Cerebellar cortex (tissue), 1 donor: ENCODE data around the gene VAMP5.

ENCODE experiments used
- DNase-seq: peaks from one replicate; pipeline ENCODE4 v3.0.0-alpha.2; 2015; ENCODE audit warnings: low spot score

VAMP5 gene

DNA sequence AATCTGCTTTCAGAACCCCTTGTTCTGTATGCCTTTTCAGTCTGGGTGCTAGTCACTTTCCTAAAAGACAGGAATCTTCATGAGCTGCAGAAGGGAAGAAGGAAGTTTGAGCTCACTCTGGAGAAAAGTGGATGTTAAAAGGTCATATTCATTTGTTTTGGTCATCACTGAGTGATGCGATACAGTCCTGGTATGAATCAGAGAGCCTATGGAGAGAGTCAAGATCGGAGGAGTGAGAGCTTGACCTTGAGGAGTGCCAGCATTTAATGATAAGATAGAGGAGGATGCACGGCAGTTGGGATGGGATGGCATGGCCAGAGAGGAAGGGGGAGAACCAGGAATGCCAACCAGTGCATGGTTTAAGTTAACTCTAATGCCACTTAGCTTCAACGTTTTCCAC lies 51.4 kb downstream of the VAMP5 start:
- DNase-seq = no peak

- DNase-seq = no peak
These were observed 58.5 kb downstream of the VAMP5 start for GRCh38 chr2:85642725-85643124.
